T-helper 2 cell (primary cell): Measurements from ENCODE around the gene MCF2L.
A peak's percentile ranks its signal among the peaks of the same experiment; 100 is the strongest.
"Not testable (repeated sequence)": the region's sequence is repeated elsewhere in the genome, so short reads cannot be mapped to it uniquely, and the experiment has no call there.

Experiments
- DNase-seq, 5 experiments: peaks; one replicate each; pipeline versions ENCODE4 v3.0.0 to v3.0.0-alpha.2; 2012 to 2022

MCF2L gene

DNA sequence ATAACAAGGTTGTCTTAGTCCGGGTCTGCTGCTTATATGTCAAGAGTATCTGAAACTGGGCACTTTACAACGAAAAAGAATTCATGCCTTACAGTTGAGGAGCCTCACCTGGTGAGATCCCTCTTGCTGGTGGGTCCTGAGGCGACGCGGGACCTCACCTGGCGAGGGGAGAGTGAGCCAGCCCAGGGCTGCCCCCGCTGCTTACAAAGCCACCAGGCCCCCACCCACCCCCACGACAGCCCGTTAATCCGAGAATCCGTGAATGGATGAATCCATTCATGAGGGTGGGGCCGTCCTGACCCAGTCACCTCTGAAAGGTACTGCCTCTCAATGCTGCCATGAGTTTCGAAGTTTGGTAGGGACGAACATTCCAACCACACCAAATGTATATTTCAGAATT is 82.6 kb downstream of the MCF2L start:
- no peak for DNase-seq

DNA sequence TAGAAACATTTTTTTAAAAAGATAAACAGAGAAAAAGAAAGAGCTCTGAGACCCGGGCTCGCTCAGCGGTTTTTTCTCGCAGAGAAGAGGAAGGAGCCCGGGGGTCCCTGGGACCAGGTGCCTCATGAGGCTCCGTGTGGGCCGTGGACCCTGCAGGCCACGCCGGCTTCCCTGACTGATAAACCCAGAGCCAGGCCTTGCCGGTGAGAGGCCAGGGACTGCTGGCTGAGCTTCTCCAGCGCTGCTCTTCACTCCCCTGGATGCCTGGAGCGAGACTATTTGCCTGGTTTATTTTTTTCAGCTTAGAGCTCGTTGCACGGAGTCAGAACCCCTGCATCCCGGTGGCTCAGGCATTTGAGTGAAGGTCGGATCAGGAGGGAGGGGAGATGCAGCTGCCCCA is 83.2 kb downstream of the MCF2L start:
- no peak for DNase-seq

DNA sequence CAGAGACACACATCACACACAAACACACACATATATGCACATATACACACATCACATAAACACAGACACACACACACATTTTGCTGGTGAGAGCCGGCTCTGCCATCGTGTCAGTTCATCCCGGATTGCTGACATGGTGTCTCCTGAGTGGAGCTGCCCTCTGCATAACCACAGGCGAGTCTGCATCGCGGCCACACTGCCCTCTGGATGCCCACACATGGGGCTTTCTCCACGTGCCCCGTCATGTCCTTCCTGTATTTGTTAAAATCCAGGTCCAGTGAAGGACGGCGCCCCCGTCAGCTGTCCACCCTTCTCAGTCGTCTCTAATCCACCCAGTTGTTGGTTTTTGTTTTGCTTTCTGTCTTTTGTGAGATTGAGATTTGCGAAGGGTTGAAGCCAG is 84.0 kb downstream of the MCF2L start:
- no peak for DNase-seq

DNA sequence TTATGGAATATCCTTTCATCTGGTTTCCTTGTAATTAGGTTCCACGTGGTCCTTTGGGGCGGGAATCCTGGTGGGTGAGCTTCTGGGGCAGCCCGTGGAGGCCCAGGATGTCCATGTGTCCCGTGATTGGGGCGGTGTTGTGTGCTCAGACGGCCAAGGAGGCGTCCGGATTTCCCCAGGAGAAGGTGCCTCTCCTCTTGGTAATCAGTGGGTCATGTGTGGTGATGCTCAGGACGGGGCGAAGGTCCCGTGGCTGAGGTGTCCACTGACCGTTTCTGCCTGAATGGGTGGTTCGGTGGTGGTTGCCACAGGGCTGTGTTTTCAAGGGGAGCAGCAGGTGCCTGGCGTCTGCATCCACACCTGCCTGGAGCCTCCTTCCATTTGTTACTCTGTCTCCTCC is 84.4 kb downstream of the MCF2L start:
- no peak for DNase-seq

DNA sequence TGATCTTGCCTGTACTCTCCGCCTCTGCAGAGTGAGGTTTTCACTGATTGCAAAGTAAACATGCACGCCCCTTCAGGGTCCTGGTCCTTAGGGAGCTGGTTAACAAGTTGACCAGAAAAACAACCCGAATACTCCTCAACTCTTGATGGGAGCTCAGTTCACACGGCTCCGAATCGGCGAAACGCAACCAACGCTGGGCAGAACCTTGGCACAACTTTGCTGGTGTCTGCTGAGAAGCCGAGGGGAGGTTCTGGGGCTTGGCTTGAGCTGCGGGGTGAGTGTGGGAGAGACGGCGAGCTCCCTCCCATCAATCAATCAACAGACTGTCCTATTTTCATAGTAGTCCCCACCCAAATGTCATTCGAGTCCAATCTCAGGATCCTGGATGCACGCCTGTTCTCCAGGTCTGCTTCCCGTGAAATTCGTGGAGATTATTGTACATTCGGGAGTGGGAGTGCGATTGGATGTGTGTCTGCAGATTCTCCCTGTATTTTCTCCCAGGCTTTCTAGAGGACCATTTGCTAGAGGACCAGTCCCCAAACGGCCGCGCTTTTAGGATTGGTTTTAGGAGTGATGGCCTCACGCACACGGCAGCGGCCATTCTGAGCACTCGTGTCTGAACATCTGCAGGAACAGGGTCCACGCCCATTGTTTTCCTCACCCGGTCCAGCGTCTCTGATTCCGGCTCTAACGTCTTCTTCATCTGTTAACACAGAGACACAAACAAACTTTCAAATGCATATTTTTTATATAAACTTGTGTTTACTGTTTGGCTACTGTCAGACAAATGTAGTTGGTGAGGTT is 85.0 kb downstream of the MCF2L start:
- DNase-seq = no peak

DNA sequence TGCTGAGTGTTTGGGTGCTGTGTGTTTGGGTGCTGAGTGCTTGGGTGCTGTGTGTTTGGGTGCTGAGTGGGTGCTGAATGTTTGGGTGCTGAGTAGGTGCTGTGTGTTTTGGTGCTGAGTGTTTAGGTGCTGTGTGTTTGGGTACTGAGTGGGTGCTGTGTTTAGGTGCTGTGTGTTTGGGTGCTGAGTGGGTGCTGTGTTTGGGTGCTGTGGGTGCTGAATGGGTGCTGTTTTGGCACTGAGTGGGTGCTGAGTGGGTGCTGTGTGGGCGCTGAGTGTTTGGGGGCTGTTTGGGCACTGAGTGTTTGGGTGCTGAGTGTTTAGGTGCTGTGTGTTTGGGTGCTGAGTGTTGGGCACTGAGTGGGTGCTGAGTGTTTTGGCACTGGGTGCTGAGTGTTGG is 88.1 kb downstream of the MCF2L start:
- no peak for DNase-seq

DNA sequence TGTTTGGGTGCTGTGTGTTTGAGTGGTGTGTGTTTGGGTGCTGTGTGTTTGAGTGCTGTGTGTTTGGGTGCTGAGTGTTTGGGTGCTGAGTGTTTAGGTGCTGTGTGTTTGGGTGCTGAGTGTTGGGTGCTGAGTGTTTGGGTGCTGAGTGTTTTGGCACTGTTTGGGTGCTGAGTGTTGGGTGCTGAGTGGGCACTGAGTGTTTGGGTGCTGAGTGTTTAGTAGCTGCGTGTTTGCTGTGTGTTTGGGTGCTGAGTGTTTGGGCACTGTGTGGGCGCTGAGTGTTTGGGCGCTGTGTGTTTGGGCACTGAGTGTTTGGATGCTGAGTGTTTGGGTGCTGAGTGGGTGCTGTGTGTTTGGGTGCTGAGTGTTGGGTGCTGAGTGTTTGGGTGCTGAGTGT is 88.5 kb downstream of the MCF2L start:
- not testable (repeated sequence) for DNase-seq

DNA sequence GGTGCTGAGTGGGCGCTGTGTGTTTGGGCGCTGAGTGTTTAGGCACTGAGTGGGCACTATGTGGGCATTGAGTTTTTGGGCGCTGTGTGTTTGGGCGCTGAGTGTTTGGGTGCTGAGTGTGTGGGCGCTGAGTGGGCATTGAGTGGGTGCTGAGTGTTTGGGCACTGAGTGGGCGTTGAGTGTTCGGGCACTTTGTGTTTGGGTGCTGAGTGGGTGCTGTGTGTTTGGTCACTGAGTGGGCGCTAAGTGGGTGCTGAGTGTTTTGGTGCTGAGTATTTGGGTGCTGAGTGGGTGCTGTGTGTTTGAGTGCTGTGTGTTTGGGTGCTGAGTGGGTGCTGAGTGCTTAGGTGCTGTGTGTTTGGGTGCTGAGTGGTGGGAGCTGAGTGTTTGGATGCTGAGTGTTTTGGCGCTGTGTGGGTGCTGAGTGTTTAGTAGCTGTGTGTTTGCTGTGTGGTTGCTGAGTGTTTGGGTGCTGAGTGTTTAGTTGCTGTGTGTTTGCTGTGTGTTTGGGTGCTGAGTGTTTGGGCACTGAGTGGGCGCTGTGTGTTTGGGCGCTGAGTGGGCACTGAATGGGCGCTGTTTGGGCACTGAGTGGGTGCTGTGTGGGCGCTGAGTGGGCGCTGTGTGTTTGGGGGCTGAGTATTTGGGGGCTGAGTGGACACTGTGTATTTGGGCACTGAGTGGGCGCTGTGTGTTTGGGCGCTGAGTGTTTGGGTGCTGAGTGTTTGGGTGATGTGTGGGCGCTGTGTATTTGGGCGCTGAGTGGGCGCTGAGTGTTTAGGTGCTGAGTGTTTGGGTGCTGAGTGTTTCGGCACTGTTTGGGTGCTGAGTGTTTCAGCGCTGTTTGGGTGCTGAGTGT is 89.3 kb downstream of the MCF2L start:
- DNase-seq = peak in 1 of 5 experiments; percentile 9

DNA sequence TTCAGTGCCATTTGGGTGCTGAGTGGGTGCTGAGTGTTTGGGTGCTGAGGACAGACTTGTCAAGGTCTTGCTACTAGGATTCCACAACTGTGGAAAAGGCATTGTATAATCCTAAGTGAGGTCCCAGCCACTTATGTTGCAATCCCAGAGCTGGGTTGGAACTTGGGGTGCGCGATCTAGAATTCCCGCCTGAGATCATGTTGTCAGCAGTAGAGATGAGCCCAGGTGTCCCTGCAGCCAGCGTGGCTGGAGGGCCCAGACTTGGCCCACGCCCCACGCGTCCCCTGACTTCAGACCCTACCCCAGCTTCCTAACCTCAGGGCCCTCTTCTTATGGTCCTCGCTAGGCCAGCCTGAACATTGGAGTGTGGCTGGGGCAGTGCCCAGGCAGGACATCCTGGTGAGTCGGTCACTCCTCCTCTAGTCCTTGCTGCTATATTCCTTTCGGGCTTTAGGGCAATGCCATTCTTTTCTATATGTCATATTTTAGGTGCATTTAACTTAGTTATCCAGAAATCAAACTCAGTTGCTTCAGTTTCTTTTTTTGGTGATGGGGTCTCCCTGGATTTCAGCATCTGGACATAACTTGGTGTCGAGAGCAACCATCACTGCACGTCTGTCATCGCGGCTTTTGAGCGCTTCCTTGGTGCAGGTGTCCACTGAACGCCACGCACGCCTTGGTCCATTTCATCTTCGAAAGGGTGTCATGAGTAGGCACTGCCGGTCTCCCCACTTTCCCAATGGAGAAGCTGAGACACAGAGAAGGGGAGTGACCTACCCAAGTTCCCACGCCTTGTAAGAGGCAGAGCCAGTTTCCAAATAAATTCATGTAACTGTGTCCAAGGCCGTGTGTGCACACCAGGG is 90.2 kb downstream of the MCF2L start:
- DNase-seq = peak in 1 of 5 experiments; percentile 4

DNA sequence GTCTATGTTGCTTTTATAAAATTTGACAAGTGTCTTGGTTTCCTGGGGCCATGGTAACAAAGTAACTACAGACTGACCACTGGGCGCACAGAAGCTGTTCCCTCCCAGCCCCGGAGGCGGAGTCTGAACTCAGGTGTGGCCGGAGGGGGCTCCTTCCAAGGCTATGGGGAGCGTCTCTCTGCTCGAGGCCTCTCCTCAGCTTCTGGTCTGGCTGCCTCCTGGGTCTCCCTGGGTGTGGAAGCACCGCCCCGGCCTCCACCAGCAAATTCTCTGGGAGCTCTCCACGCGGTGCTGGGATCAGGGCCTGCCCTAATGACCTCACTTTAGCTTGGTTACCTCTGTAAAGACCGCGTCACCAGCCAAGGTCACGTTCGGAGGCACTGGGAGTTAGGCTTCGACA is 90.9 kb downstream of the MCF2L start:
- no peak for DNase-seq

DNA sequence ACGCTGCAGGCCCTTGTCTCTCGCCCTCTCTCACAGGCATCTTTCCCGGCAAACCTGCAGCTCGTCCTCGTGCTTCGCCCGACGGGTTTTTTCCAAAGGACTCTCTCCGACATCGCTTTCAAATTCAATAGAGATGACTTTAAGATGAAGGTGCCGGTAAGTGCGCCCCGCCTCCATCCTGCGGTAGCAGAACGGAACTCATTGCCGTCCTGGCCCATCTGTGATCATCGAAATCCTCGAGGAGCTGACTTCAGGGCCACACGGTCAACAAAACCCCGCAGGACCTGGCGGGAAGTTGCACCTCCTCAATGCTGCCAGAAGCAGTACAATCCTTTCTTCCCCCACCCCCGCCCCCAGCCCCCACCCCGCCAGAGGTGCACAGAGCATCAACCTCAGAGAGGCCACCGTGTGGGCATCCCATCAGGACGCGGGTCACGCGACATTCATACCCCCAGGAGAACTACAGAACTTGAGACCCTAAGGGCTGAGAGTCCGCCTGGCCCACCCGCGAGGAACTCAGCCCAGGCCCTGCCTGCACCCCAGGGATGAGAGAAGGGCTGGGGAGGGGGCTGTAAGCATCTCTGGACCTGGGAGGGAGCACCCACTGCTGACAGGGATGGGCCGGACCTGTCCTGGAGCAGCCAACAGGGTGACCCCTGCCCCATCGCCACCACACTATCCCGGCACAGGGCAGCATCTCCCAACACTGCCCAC is 91.7 kb downstream of the MCF2L start:
- no peak for DNase-seq

DNA sequence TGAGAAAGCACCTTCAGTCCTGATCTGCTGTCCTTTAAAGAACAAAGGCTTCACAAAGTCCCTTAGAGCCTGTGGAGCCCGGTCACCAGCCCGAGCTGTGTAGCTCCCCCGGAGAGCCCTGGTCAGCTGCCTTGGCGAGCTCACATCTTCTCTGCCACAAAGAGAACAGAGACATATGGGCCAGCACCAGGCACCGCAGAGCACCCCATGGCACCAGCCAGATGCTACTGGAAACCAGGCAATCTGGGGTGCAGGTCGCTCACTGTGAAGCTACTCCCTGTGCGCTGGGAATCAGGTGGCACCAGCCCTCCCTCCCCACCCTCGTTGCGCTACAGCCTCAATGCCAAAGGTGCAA is 92.2 kb downstream of the MCF2L start:
- no peak for DNase-seq

DNA sequence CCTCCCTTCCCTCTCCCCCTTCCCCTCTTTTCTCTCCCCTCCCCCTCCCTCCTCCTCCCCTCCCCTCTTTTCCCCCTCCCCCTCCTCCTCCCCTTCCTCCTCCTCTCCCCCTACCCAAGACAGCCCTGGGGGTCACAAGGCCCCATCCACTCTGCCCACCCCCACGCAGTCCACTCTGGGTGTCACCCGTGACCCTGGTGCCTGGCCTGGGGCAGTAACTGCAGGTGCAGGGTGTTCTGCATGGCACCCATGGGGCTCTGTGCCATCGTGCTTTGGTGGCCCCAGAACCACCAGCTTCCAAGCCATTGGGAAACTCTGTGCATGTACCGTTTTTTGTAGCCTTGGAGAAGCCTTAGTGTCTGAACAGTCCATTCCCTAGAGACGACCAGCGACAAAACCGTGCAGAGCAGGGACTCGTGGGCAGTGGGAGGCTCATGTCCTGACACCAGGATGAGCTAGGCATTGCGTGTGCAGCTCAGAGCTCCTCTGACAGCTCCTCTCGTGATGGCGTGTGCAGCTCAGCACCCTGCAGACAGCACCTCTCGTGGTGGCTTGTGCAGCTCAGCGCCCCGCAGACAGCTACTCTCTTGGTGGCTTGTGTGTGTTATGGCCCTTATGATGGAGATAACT is 92.9 kb downstream of the MCF2L start:
- DNase-seq = no peak

DNA sequence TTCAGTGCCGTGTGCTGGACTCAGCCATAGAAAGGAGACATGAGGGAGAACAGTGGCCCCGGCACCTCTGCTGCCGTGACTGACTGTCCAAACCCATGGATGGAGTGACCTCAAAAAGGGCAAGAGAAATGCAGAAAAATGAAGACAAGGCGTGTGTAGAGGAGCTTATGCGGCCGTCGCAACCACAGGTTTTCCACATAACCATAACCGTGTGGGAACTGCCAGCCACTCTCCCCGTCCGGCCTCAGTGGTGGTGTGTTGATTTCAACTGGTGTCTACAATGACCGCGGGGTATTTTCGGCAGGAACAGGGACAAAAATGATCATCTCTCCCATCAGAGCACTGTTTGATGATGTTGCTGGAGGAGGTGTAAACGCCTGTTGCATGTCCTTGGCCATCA is 93.7 kb downstream of the MCF2L start:
- no peak for DNase-seq

DNA sequence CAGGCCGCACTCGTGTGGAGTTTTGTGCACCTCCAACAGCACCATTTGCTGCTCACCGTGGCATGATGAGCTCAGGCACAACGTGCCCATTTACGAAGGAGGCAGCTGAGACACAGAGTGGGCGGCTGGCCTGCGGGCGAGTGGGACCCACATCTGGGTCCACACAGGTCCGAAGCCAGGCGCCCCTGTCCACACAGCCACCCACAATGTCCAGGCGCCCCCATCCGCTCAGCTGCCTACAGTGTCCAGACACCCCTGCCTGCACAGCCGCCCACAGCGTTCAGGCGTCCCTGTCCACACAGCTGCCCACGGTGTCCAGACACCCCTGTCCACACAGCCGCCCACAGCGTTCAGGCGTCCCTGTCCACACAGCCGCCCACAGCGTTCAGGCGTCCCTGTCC is 94.1 kb downstream of the MCF2L start:
- no peak for DNase-seq

DNA sequence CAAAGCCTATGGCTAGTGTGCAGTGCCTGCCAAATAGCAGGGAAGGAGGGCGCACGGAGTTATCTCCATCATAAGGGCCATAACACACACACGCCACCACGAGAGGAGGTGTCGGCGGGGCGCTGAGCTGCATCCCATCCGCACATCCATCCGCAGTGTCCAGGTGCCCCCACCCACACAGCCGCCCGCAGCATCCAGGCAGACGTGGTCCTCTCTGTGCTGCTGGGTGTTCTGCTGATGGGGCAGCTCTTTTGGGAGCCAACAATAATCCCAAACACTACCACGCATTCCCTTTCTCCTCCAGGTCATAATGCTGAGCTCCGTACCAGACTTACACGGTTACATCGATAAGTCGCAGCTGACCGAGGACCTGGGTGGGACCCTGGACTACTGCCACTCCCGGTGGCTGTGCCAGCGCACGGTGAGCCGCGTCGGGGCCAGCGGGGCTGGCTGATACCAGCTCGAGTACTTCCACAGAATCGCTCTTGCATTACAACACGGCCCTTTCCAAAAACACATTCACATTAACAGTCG is 95.1 kb downstream of the MCF2L start:
- DNase-seq = no peak

DNA sequence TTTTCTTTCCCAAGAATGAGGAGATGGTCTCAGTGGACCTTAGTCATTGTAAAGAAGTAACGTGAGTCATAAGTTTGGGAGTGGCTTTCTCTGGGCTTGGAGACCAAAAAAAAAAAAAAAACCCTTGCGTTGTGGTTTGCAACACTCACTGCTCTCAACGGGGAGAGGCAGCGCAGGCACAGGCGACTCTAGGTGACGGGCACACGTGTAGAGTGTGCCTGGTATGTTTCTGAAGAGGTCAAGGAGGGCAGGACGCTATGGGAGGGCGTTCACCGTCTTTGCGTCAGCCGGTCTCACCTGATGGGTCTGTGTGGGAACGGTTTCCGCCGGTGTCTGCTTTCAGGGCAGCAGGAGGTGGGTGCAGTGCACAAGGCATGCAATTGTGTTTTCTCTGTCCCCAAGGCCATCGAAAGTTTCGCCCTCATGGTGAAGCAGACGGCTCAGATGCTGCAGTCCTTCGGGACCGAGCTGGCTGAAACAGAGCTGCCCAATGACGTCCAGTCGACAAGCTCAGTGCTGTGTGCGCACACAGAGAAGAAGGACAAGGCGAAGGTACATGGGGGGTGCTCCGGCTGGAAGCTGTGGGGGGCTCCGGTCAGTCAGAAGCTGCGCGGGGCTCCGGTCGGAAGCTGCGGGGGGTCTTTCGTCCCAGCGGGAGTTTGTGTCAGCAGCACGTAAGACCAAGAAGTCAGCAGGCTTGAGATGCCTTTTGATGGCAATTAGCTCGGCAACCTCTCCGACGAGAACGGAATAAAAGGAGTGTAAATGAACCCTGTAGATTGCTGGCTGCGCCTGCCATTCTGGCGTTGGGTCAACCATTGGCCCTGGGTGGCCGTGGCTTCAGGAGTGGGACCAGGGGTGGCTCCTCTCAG is 95.8 kb downstream of the MCF2L start:
- no peak for DNase-seq

DNA sequence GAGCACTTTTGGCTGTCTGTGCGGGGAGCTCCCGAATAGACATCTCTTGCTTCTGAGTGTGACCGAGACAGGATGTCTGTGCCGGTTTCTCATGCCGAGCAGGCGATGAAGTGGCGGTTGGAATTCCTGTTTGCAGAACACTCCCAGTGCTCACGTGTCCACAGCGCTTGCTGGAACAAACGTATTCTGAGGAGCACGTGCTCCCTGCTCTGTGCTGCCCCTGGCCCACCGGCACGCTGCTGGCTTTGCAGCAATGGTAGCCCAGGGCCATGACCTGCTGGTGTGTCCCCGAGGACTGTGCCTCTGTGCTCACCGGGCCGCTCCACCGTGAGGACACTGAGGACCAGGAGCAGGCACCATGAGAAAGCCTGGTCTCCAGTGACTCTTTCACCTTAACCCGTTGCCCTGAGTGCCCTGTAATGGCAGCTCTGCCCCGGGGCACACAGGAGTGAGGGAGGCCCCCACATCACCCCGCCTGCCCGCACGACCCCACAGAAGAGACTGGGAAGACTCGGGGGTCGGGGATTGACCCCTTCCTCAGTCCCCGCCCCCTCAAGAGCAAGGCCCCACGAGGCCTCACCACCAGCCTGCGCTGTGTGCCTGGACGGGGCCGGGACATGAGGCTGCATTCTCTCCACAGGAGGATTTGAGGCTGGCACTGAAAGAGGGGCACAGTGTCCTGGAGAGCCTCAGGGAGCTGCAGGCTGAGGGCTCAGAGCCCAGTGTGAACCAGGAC is 96.6 kb downstream of the MCF2L start:
- DNase-seq = no peak

DNA sequence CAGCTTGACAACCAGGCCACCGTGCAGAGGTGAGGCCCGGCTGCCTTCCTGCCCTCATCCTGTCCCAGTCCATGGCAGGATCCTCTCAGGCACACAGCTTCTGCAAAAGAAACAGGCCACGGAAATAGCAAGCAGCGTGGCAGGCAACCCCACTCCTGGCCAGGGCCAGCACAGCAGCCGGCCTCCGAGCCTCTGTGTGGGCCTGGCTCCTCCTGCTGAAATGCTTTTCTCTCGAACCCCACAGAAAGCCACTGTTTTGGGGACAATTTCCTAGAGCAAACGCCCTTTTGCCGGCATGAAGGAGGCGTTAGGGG is 97.1 kb downstream of the MCF2L start:
- DNase-seq = no peak

DNA sequence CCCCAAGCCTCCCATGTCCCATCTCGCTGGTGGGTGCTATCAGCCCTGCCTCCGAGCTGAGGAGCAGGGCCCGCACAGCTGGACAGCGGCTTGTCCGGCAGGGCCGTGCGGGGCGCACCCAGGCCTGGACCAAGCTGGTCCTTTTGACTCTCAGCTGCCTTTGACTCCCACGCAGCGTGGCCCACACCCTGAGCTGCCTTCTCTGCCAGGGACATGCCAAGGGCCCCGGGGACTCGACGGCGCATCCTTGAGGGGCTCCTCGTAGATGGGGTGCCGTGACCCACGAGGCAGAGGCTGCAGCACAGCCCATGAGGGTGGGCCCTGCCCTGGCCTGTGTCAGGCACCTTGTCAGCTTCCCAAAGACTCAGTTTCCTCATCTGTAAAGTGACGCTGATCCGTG is 97.7 kb downstream of the MCF2L start:
- DNase-seq = no peak
